Uterus (tissue), 4 donors: ENCODE results near the gene ADAMTS10. TPM values are rescaled to one million over a fixed set of nuclear protein-coding genes. Genes with fewer than 3 reads are reported as not detected.

Experiments used
- DNase-seq, 2 donors: peaks; one replicate each; pipeline ENCODE4 v3.0.0-alpha.2; 2019 to 2020
- H3K27ac ChIP-seq, 2 donors: fragments of 200-600 bp; sonication (generic); 1 replicate in 1 of 2; 2 replicates in 1 of 2; pipeline ENCODE4 v1.5.1; 2016 to 2018
- H3K27me3 ChIP-seq, 2 donors: fragments of 200-600 bp; sonication (generic); one replicate each; pipeline ENCODE4 v1.5.1; 2018 to 2019; ENCODE audit warnings: control low read depth in 1 of 2
- H3K36me3 ChIP-seq, 2 donors: fragments of 200-600 bp; sonication (generic); one replicate each; pipeline ENCODE4 v1.5.1; 2019; ENCODE audit warnings: control low read depth in 1 of 2
- H3K4me1 ChIP-seq, 2 donors: fragments of 200-600 bp; sonication (generic); one replicate each; pipeline ENCODE4 v1.5.1; 2018 to 2019; ENCODE audit warnings: control low read depth in 1 of 2
- H3K4me3 ChIP-seq, 2 donors: fragments of 200-600 bp; sonication (generic); 1 replicate in 1 of 2; 2 replicates in 1 of 2; pipeline ENCODE4 v1.5.1; 2018 to 2019; ENCODE audit warnings: mild to moderate bottlenecking in 1 of 2
- H3K9me3 ChIP-seq, 2 donors: fragments of 200-600 bp; sonication (generic); one replicate each; pipeline ENCODE4 v1.5.1; 2019; ENCODE audit warnings: control low read depth in 1 of 2
- POLR2A ChIP-seq, 2 donors: fragments of 450-650 bp; IDR thresholded peaks; one replicate each; pipeline ENCODE4 v1.6.1; 2016; ENCODE audit warnings: antibody characterized with exemption in 2 of 2, mild to moderate bottlenecking in 1 of 2, moderate library complexity in 1 of 2
- intact Hi-C: fragments of 100-400 bp; cut with DNase I; formaldehyde crosslinking; loops from one replicate; pipeline ENCODE4 v1.15.1; 2023; ENCODE audit warnings: low total_unique reads
- total RNA-seq, 4 donors: library from RNA; depleted of rRNA in 3 of 4; stranded (reverse); fragments of >200 nt in 3 of 4; gene quantifications; one replicate each; pipeline versions ENCODE4 v1.1.0 to v1.2.4, GENCODE V29; 2014 to 2023
- TF ChIP-seq, protein P1 (sequence below), 4 experiments: fragments of 200-600 bp in 2 of 4; fragments of 450-650 bp in 2 of 4; sonication (generic) in 2 of 4; IDR thresholded peaks; one replicate each; pipeline ENCODE4 v1.5.1; 2016 to 2019; ENCODE audit warnings: antibody characterized with exemption in 4 of 4, mild to moderate bottlenecking in 2 of 4, moderate library complexity in 1 of 4
- donor health status: DM: yes; HTN: yes; CAD: no.

The ADAMTS10 gene
- total RNA-seq, 4 donors from 2014 or later, result 13.2 to 70.4 (median 52.7) TPM

GRCh38 chr19:8609279-8610040, 1.1 kb downstream of the ADAMTS10 start:
- intact Hi-C loops, result no loop called here
- Histone ChIP-seq H3K36me3 (no peaks in the 10 kb centered on the region), H3K4me3 (peak overlapping the region; percentile 58 to 72), H3K27me3 (no peaks in the 10 kb centered on the region), H3K4me1 (peaks cover 5 to 15% of the 10 kb centered on the region in 2 donors), H3K27ac (peak overlapping the region; percentile 88 to 92), H3K9me3 (no peaks in the 10 kb centered on the region)
- peak; percentile 50 to 52 for DNase-seq
- TF ChIP-seq, protein P1, sequence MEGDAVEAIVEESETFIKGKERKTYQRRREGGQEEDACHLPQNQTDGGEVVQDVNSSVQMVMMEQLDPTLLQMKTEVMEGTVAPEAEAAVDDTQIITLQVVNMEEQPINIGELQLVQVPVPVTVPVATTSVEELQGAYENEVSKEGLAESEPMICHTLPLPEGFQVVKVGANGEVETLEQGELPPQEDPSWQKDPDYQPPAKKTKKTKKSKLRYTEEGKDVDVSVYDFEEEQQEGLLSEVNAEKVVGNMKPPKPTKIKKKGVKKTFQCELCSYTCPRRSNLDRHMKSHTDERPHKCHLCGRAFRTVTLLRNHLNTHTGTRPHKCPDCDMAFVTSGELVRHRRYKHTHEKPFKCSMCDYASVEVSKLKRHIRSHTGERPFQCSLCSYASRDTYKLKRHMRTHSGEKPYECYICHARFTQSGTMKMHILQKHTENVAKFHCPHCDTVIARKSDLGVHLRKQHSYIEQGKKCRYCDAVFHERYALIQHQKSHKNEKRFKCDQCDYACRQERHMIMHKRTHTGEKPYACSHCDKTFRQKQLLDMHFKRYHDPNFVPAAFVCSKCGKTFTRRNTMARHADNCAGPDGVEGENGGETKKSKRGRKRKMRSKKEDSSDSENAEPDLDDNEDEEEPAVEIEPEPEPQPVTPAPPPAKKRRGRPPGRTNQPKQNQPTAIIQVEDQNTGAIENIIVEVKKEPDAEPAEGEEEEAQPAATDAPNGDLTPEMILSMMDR (IDR thresholded peaks at IDR 0.05), result peak in 3 of 4 experiments; percentile 12 to 38 (median 34)
- peak in 1 of 2 donors; percentile 21 for TF ChIP-seq POLR2A (IDR thresholded peaks at IDR 0.05)

DNA sequence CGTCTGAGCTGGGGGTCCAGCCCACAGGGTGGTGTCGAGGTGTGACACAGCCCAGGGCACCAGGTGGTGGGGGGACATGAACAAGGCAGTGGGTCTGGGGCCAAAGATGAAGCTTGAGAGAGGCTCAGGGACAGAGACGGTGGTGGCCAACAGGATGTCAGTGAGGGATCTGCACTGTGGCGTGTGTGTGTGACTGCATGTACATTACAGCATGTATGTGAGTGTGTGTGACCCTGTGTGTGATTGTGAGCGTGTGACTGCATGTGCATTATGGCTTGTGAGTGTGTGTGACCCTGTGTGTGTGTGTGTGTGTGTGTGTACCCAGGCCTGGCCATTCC, 1.6 kb downstream of the ADAMTS10 start:
- peak overlapping the region; percentile 88 to 92 for H3K27ac ChIP-seq
- no peaks in the 10 kb centered on the region for H3K36me3 ChIP-seq
- H3K27me3 ChIP-seq, result no peaks in the 10 kb centered on the region
- TF ChIP-seq, protein P1 (IDR thresholded peaks at IDR 0.05), result no peak
- no peak for TF ChIP-seq POLR2A (IDR thresholded peaks at IDR 0.05)
- intact Hi-C loops, result no loop called here
- H3K4me3 ChIP-seq, result peak overlapping the region; percentile 58 to 72
- H3K4me1 ChIP-seq, result peaks cover 5 to 15% of the 10 kb centered on the region in 2 donors
- no peak for DNase-seq
- no peaks in the 10 kb centered on the region for H3K9me3 ChIP-seq

DNA sequence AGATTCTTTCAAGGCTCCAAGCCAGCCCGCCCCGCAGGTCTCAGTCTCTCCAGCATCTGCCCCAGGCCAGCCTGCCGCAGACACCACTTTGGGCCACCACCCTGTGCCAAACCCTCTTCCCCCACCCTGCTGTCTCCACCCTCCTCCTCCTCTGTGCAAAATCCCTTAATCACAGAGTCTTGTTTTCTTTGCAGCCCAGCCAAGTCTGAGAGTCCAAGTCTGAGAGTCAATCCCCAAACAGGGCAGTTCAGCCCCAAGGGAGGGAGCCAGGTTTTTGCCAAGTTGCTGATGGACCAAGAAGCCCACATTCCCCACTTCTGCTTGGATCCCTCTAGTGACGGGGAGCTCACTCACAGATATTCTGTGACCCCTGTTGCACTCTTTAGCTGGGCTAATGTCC, 3.1 kb downstream of the ADAMTS10 start:
- H3K4me3 ChIP-seq, result no peak overlapping the region
- intact Hi-C loops, result no loop called here
- no peak overlapping the region for H3K27ac ChIP-seq
- TF ChIP-seq, protein P1 (IDR thresholded peaks at IDR 0.05), result no peak
- TF ChIP-seq POLR2A (IDR thresholded peaks at IDR 0.05), result no peak
- H3K4me1 ChIP-seq, result peaks cover 5 to 15% of the 10 kb centered on the region in 2 donors
- no peak for DNase-seq
- no peaks in the 10 kb centered on the region for H3K9me3 ChIP-seq
- H3K27me3 ChIP-seq, result no peaks in the 10 kb centered on the region
- no peaks in the 10 kb centered on the region for H3K36me3 ChIP-seq

- intact Hi-C loops, result no loop called here
- no peak for TF ChIP-seq POLR2A (IDR thresholded peaks at IDR 0.05)
- TF ChIP-seq, protein P1 (IDR thresholded peaks at IDR 0.05), result no peak
- DNase-seq, result no peak
- no peaks in the 10 kb centered on the region for H3K36me3 ChIP-seq
- no peak overlapping the region for H3K4me3 ChIP-seq
- peaks cover 5 to 9% of the 10 kb centered on the region in 2 donors for H3K4me1 ChIP-seq
- no peaks in the 10 kb centered on the region for H3K27me3 ChIP-seq
- no peak overlapping the region for H3K27ac ChIP-seq
- H3K9me3 ChIP-seq, result no peaks in the 10 kb centered on the region
Measured at GRCh38 chr19:8605514-8605913, 5.0 kb downstream of the ADAMTS10 start.

DNA sequence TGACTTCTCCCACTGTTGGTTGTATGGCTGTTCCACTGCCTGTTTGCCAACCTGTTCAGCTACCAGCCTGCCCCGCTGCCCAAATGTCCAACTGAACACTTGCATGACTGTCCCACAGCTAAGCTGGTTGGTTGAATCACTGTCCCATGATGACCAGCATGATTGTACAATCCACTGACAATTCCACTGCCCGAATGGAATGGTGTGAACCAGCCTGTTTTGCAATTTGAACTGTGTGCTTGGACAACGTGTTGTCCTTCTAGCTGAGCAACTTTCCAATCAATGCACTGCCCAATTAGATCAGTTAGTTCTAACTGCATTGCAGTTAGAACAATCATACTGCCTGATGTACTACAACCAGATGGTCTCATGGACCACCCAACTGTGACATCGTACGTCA, 8.7 kb downstream of the ADAMTS10 start:
- H3K27ac ChIP-seq, result no peak overlapping the region
- no peaks in the 10 kb centered on the region for H3K9me3 ChIP-seq
- no peaks in the 10 kb centered on the region for H3K27me3 ChIP-seq
- TF ChIP-seq, protein P1 (IDR thresholded peaks at IDR 0.05), result no peak
- no peak for TF ChIP-seq POLR2A (IDR thresholded peaks at IDR 0.05)
- H3K36me3 ChIP-seq, result no peaks in the 10 kb centered on the region
- no peaks in the 10 kb centered on the region for H3K4me1 ChIP-seq
- H3K4me3 ChIP-seq, result no peak overlapping the region
- intact Hi-C loops, result no loop called here
- no peak for DNase-seq
